HepG2 (cell line): ENCODE data around the gene TMEM183A. TPM values are rescaled to one million over a fixed set of nuclear protein-coding genes. Genes with fewer than 3 reads are reported as not detected.

Source experiments
- ATAC-seq: fragments of 200-7000 bp; cut with Tn5 transposase; 3 replicates; pipeline ENCODE4 v1.9.1; 2020; ENCODE audit warnings: mild to moderate bottlenecking, moderate library complexity
- BruUV-seq: library from RNA; stranded (reverse); fragments of 400-500 nt; replicated peaks from 2 replicates; lab custom pipeline; 2021; lab: Mats Ljungman, UMichigan
- CTCF ChIA-PET: fragments of 300-600 bp; formaldehyde crosslinking; extraction: SDS; loops from one replicate; lab custom pipeline; 2021; ENCODE audit warnings: low total read pairs, inconsistent platforms, low intra/inter-chr PET ratio; lab: Yijun Ruan, JAX
- POLR2A ChIA-PET: fragments of 350-600 bp; sonication (Branson Sonifier 250); formaldehyde crosslinking; loops from one replicate; lab custom pipeline; 2020; ENCODE audit warnings: antibody characterized with exemption, inconsistent platforms; lab: Yijun Ruan, JAX
- DNase-seq: peaks from one replicate; pipeline ENCODE4 v3.0.0-alpha.2; 2015; ENCODE audit warnings: low spot score
- FAIRE-seq: peaks from 3 replicates; lab custom pipeline; 2011; peaks lifted over from hg19 to GRCh38; lab: Jason Lieb, UNC
- H2AFZ ChIP-seq: one replicate; pipeline ENCODE4 v1.6.1; 2011; ENCODE audit warnings: low read length, inconsistent platforms
- H3K27ac ChIP-seq: fragments of 300-600 bp; 3 replicates; pipeline ENCODE4 v1.8.0; 2011; ENCODE audit warnings: mixed run types, mild to moderate bottlenecking, mixed read lengths, low read length, inconsistent platforms; ENCODE audit not compliant: insufficient read depth; ENCODE audit errors: extremely low read length
- H3K27me3 ChIP-seq, 2 experiments: fragments of 200-600 bp in 1 of 2; 2 replicates in 1 of 2; 3 replicates in 1 of 2; pipeline versions ENCODE4 v1.6.0 to v1.8.0; 2011; ENCODE audit warnings: low read length in 2 of 2, mild to moderate bottlenecking in 2 of 2, moderate library complexity in 2 of 2, inconsistent platforms in 1 of 2; ENCODE audit not compliant: insufficient read depth in 2 of 2, control insufficient read depth in 1 of 2
- H3K36me3 ChIP-seq, 2 experiments: fragments of 200-600 bp in 1 of 2; replicated peaks in 1 of 2; 2 replicates in 1 of 2; 3 replicates in 1 of 2; pipeline versions ENCODE4 v1.5.1 to v1.8.0; 2011; ENCODE audit warnings: low read length in 2 of 2, inconsistent platforms in 1 of 2; ENCODE audit not compliant: insufficient read depth in 2 of 2, control insufficient read depth in 1 of 2
- H3K4me1 ChIP-seq: 2 replicates; pipeline ENCODE4 v1.5.1; 2012; ENCODE audit warnings: low read length, inconsistent platforms; ENCODE audit not compliant: insufficient read depth
- H3K4me2 ChIP-seq: 2 replicates; pipeline ENCODE4 v1.6.0; 2011; ENCODE audit warnings: low read depth, low read length, inconsistent platforms
- H3K4me3 ChIP-seq, 3 experiments: fragments of 200-600 bp in 1 of 3; sonication (generic), shearing (Covaris generic) in 1 of 3; replicated peaks in 1 of 3; 2 replicates each; pipeline ENCODE4 v1.5.1; 2011 to 2016; ENCODE audit warnings: low read length in 3 of 3, inconsistent platforms in 2 of 3, low read depth in 2 of 3, mild to moderate bottlenecking in 2 of 3, control low read depth in 1 of 3, mixed read lengths in 1 of 3; ENCODE audit not compliant: insufficient read depth in 1 of 3
- H3K79me2 ChIP-seq: one replicate; pipeline ENCODE4 v1.6.1; 2011; ENCODE audit warnings: low read length, inconsistent platforms; ENCODE audit not compliant: insufficient read depth
- H3K9ac ChIP-seq: 2 replicates; pipeline ENCODE4 v1.6.0; 2011; ENCODE audit warnings: mild to moderate bottlenecking, low read depth, low read length, inconsistent platforms; ENCODE audit not compliant: insufficient read depth
- H3K9me3 ChIP-seq: 2 replicates; pipeline ENCODE4 v1.5.1; 2012; ENCODE audit warnings: mild to moderate bottlenecking, low read length
- H4K20me1 ChIP-seq: 2 replicates; pipeline ENCODE4 v1.6.0; 2011; ENCODE audit warnings: inconsistent platforms, mild to moderate bottlenecking, low read length, moderate library complexity; ENCODE audit not compliant: insufficient read depth
- ATAD3A ChIP-seq: sonication (generic); formaldehyde crosslinking; IDR thresholded peaks from 2 replicates; pipeline ENCODE4 v1.4.0; 2020; ENCODE audit warnings: missing genetic modification reagents
- ESRRA ChIP-seq: sonication (generic); formaldehyde crosslinking; IDR thresholded peaks from 2 replicates; pipeline ENCODE4 v1.5.1; 2020; ENCODE audit warnings: mild to moderate bottlenecking, low read depth, missing genetic modification reagents
- FOXC1 ChIP-seq: sonication (generic); formaldehyde crosslinking; IDR thresholded peaks from 2 replicates; pipeline ENCODE4 v1.8.0; 2022; ENCODE audit warnings: mild to moderate bottlenecking, missing genetic modification reagents, borderline replicate concordance
- HMGA1 ChIP-seq: sonication (generic); formaldehyde crosslinking; conservative IDR thresholded peaks from 2 replicates; pipeline ENCODE4 v1.4.0; 2020; ENCODE audit warnings: missing genetic modification reagents
- MAF1 ChIP-seq: sonication (generic); formaldehyde crosslinking; IDR thresholded peaks from 2 replicates; pipeline ENCODE4 v1.5.0; 2020; ENCODE audit warnings: missing genetic modification reagents, borderline replicate concordance
- MEF2D ChIP-seq: sonication (generic); formaldehyde crosslinking; IDR thresholded peaks from 2 replicates; pipeline ENCODE4 v1.5.1; 2020; ENCODE audit warnings: mild to moderate bottlenecking, missing genetic modification reagents
- RBM39 ChIP-seq: fragments of 200-400 bp; formaldehyde crosslinking; IDR thresholded peaks from one replicate; pipeline ENCODE4 v1.6.1; 2018; ENCODE audit warnings: antibody characterized with exemption, mild to moderate bottlenecking, low read depth, low read length; ENCODE audit not compliant: poor library complexity, severe bottlenecking
- SP2 ChIP-seq: sonication (generic); formaldehyde crosslinking; IDR thresholded peaks from 2 replicates; pipeline ENCODE4 v1.5.1; 2020; ENCODE audit warnings: mild to moderate bottlenecking, missing genetic modification reagents
- TEAD2 ChIP-seq: sonication (generic); formaldehyde crosslinking; IDR thresholded peaks from 2 replicates; pipeline ENCODE4 v1.9.0; 2021; ENCODE audit warnings: missing genetic modification reagents
- THAP8 ChIP-seq: sonication (generic); formaldehyde crosslinking; IDR thresholded peaks from 2 replicates; pipeline ENCODE4 v1.5.1; 2020; ENCODE audit warnings: missing genetic modification reagents, mild to moderate bottlenecking, borderline replicate concordance
- ZFP37 ChIP-seq: sonication (generic); formaldehyde crosslinking; IDR thresholded peaks from 2 replicates; pipeline ENCODE4 v1.4.0; 2020; ENCODE audit warnings: missing genetic modification reagents, borderline replicate concordance
- ZFP62 ChIP-seq: sonication (generic); formaldehyde crosslinking; IDR thresholded peaks from 2 replicates; pipeline ENCODE4 v1.4.0; 2020; ENCODE audit warnings: missing genetic modification reagents
- ZNF160 ChIP-seq: sonication (generic); formaldehyde crosslinking; IDR thresholded peaks from 2 replicates; pipeline ENCODE4 v1.8.0; 2022; ENCODE audit warnings: mild to moderate bottlenecking, inconsistent platforms, missing genetic modification reagents
- ZNF318 ChIP-seq: sonication (generic); formaldehyde crosslinking; IDR thresholded peaks from 2 replicates; pipeline ENCODE4 v1.4.0; 2020; ENCODE audit warnings: mild to moderate bottlenecking, missing genetic modification reagents
- ZNF713 ChIP-seq: sonication (generic); formaldehyde crosslinking; IDR thresholded peaks from 2 replicates; pipeline ENCODE4 v1.4.0; 2020; ENCODE audit warnings: mild to moderate bottlenecking, missing genetic modification reagents
- WGBS: methylation state at CpG from one replicate; pipeline ENCODE4 v1.1.6; 2017; ENCODE audit warnings: low lambda C conversion rate; 5-methylcytosine and 5-hydroxymethylcytosine counted together
- in situ Hi-C: cut with HindIII; loops from 2 replicates; pipeline ENCODE4 v1.10.0; 2017; ENCODE audit warnings: low pct_unique_long_range_greater_than_20kb; ENCODE audit not compliant: extremely low pct_ligation_motif_present
- intact Hi-C: fragments of 100-400 bp; cut with micrococcal nuclease; formaldehyde crosslinking; loops from one replicate; pipeline ENCODE4 v1.10.0; 2022; ENCODE audit not compliant: unreplicated experiment
- polyA plus RNA-seq, 8 experiments: library from polyadenylated mRNA; depleted of rRNA in 3 of 8; stranded (reverse) in 7 of 8; unstranded in 1 of 8; fragments of >200 nt; fragmentation: Illumina TruSeq in 4 of 8; extraction: Trizol in 4 of 8; gene quantifications; 2 replicates each; pipeline versions ENCODE4 v1.2.1 to v1.2.3, GENCODE V29; 2011 to 2016; ENCODE audit warnings: low read depth in 4 of 8, missing spikeins in 1 of 8, mixed read lengths in 1 of 8; ENCODE audit not compliant: insufficient read depth in 1 of 8
- total RNA-seq, 5 experiments: library from RNA; depleted of rRNA; stranded (reverse); fragments of >200 nt; fragmentation: Illumina TruSeq; extraction: Trizol; gene quantifications; 2 replicates each; pipeline ENCODE4 v1.2.3, GENCODE V29; 2016; ENCODE audit warnings: low read depth in 1 of 5

Gene TMEM183A
- total and polyA plus RNA-seq, 2 of the 13 experiments (the other 11 are each of a cell fraction or from before 2014, with no cell fraction given), result 59.7 to 82.0 TPM

DNA sequence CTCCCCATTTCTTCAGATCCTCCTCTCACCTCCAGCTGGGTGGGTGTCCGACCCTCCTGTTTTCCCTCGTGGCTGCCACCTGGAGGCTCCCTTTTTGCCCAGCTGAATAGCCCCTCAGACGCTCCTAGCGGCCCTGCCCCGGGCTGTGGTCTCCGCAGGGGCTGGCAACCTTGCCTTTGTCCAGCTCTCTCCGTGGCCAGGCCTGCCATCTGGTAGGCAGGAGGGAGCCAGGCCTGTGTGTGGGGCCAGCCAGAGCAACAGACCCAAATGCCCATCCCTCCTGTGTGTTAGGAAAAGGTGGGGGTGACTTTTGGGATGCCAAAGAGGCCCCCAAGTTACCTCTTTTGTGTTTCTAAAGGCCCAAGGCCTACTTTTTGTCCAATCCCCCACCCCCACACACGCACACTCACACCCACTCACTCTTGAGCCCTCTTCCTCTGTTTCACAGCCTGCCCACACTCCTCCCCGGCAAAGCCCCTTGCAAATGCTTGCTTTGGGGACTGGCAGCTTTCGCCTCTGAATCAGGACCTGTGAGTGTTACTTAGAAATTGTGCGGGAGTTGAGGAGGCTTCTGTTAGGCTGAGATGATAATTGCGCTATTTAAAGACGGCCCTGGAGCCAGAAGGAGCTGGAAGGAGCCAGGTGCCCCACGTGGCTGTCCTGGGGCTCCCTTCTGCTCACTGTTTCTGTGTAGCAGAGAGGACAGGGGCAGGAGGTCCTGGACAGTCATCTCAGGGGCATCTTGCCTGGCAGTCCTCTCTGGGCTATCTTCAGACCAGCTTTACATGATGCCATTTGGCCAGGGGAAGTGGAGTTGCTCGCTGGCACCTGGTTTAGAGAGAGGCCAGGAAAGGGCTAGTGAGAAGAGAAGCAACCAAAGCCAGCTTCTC lies 28.2 kb downstream of the TMEM183A start:
- H3K27me3 ChIP-seq, result peaks cover 2 to 29% of the 10 kb centered on the region in 2 experiments; a peak in 3 of 5 replicates
- TF ChIP-seq ZFP37 (CRISPR knock-in tag) (no peak), HMGA1 (no peak), ZFP62 (no peak), ESRRA (CRISPR knock-in tag) (no peak), THAP8 (no peak), ATAD3A (CRISPR knock-in tag) (no peak), FOXC1 (CRISPR knock-in tag) (no peak), MAF1 (CRISPR knock-in tag) (no peak), ZNF160 (CRISPR knock-in tag) (no peak), ZNF318 (CRISPR knock-in tag) (no peak), SP2 (CRISPR knock-in tag) (no peak), RBM39 (no peak), TEAD2 (CRISPR knock-in tag) (no peak), ZNF713 (CRISPR knock-in tag) (no peak), MEF2D (CRISPR knock-in tag) (no peak)
- in situ Hi-C loops (loop anchor here (5.0 kb wide), 2 partner anchors 182 to 237 kb away; no protein-coding TSS in a partner anchor), intact Hi-C loops (loop anchor here (5.0 kb wide), 1 partner anchor 182 kb away; no protein-coding TSS in a partner anchor)
- DNase-seq, result no peak
- no peaks in the 10 kb centered on the region for H3K4me1 ChIP-seq
- H3K27ac ChIP-seq, result no peak overlapping the region
- H3K36me3 ChIP-seq, result no peaks in the 10 kb centered on the region
- no peaks in the 10 kb centered on the region for H3K9me3 ChIP-seq
- no peak for ATAC-seq
- FAIRE-seq, result no peak
- no peak overlapping the region for H3K9ac ChIP-seq
- WGBS, result 44% methylated on average over 14 of the region's 15 CpGs
- ChIA-PET POLR2A (no interaction called here), CTCF (no interaction called here)
- H2AFZ ChIP-seq, result no peak overlapping the region
- H3K79me2 ChIP-seq, result no peaks in the 10 kb centered on the region
- H3K4me2 ChIP-seq, result no peak overlapping the region
- BruUV-seq, result no TSS peak
- peaks cover 5% of the 10 kb centered on the region; the same call in 1 of the 2 replicates for H4K20me1 ChIP-seq
- no peak overlapping the region for H3K4me3 ChIP-seq
